Measurements from ENCODE around the gene CLIP1.

Gene CLIP1

GRCh38 chr12:122413516-122414404 is 8.7 kb downstream of the CLIP1 start:
- H4K20me1 ChIP-seq (ENCODE audit: insufficient read depth) = no peaks in the 10 kb centered on the region
- no peak overlapping the region for H3K9ac ChIP-seq
- H3K79me2 ChIP-seq (ENCODE audit: insufficient read depth, low read depth) = no peaks in the 10 kb centered on the region; the same call in 1 of the 2 replicates
- H3K4me3 ChIP-seq (IDR thresholded peaks at IDR 0.05; ENCODE audit: insufficient read depth, low read depth, low read length) = no peak overlapping the region
- no peaks in the 10 kb centered on the region for H3K36me3 ChIP-seq (ENCODE audit: insufficient read depth)
- H3K27me3 ChIP-seq (ENCODE audit: insufficient read depth, low read depth) = no peaks in the 10 kb centered on the region
- H3K27ac ChIP-seq = no peak overlapping the region
- TF ChIP-seq CTCF (conservative IDR thresholded peaks at IDR 0.05; ENCODE audit: low read depth, low read length) = no peak
- H2AFZ ChIP-seq (ENCODE audit: low read depth) = no peak overlapping the region
- no peak overlapping the region for H3K4me2 ChIP-seq
- no peaks in the 10 kb centered on the region for H3K4me1 ChIP-seq (ENCODE audit: low read depth, poor library complexity, severe bottlenecking)

DNA sequence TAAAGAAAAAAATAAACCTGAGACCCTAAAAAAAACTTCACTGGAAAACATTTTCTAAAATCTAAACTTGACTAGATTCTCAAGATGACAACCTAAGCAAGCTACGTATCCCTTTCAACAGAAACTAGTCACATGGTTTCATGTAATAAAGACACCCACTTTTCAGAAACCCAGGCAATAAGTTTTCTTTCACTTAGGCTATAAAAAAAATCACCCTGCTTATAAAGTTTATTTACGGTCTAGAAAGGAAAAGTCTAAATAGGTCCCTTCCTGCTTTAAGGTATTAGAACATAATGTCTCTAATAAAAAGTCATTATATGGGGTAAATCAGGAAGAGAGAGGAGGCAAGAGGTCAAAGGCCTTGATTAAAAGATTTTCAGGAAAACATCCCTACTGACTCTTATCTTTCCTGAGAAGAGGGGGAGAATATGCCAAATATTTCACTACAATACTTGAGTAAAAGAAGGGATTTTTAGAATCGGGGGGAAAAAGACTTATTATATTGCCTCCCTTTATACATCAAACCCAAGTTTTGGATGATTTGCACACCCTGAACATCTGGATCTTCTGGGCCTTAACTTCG is 9.5 kb downstream of the CLIP1 start:
- no peaks in the 10 kb centered on the region for H4K20me1 ChIP-seq (ENCODE audit: insufficient read depth)
- peaks cover 2% of the 10 kb centered on the region for H3K4me1 ChIP-seq (ENCODE audit: low read depth, poor library complexity, severe bottlenecking)
- H3K4me2 ChIP-seq = no peak overlapping the region
- H3K9ac ChIP-seq = no peak overlapping the region
- H3K27me3 ChIP-seq (ENCODE audit: insufficient read depth, low read depth) = no peaks in the 10 kb centered on the region
- no peaks in the 10 kb centered on the region for H3K36me3 ChIP-seq (ENCODE audit: insufficient read depth)
- no peaks in the 10 kb centered on the region; the same call in 1 of the 2 replicates for H3K79me2 ChIP-seq (ENCODE audit: insufficient read depth, low read depth)
- no peak overlapping the region for H3K27ac ChIP-seq
- no peak overlapping the region for H3K4me3 ChIP-seq (IDR thresholded peaks at IDR 0.05; ENCODE audit: insufficient read depth, low read depth, low read length)
- no peak overlapping the region for H2AFZ ChIP-seq (ENCODE audit: low read depth)
- no peak for TF ChIP-seq CTCF (conservative IDR thresholded peaks at IDR 0.05; ENCODE audit: low read depth, low read length)

DNA sequence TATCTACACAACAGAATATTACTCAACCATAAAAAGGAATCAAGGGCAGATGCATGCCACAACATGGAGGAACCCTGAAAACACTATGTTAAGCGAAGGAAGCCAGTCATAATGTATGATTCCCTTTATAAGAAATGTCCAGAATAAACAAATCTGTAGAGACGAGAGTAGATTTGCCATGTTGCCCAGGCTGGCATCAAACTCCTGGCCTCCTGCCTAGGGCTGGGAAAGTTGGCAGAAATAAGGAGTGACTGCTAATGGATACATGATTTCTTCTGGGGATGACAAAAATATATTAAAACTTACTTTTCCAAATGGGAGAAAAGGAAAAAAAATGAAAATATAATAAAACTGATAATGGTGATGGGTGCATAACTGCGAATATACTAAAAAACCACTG is 10.9 kb downstream of the CLIP1 start:
- H3K9ac ChIP-seq = no peak overlapping the region

GRCh38 chr12:122407208-122407607 is 15.3 kb downstream of the CLIP1 start:
- Histone ChIP-seq H3K4me2 (no peak overlapping the region), H3K27me3 (ENCODE audit: insufficient read depth, low read depth) (no peaks in the 10 kb centered on the region), H3K4me3 (IDR thresholded peaks at IDR 0.05; ENCODE audit: insufficient read depth, low read depth, low read length) (no peak overlapping the region), H4K20me1 (ENCODE audit: insufficient read depth) (no peaks in the 10 kb centered on the region), H3K79me2 (ENCODE audit: insufficient read depth, low read depth) (no peaks in the 10 kb centered on the region), H3K27ac (peak overlapping the region; percentile 18; the same call in 1 of the 2 replicates), H3K4me1 (ENCODE audit: low read depth, poor library complexity, severe bottlenecking) (peaks cover 39% of the 10 kb centered on the region), H3K36me3 (ENCODE audit: insufficient read depth) (no peaks in the 10 kb centered on the region), H2AFZ (ENCODE audit: low read depth) (no peak overlapping the region), H3K9ac (no peak overlapping the region)
- TF ChIP-seq CTCF (conservative IDR thresholded peaks at IDR 0.05; ENCODE audit: low read depth, low read length) = no peak

More for the DNA sequence above, 10.9 kb downstream of the CLIP1 start:
- TF ChIP-seq CTCF (conservative IDR thresholded peaks at IDR 0.05; ENCODE audit: low read depth, low read length) = no peak
- H3K4me3 ChIP-seq (IDR thresholded peaks at IDR 0.05; ENCODE audit: insufficient read depth, low read depth, low read length) = no peak overlapping the region
- H4K20me1 ChIP-seq (ENCODE audit: insufficient read depth) = no peaks in the 10 kb centered on the region
- H3K79me2 ChIP-seq (ENCODE audit: insufficient read depth, low read depth) = no peaks in the 10 kb centered on the region; the same call in 1 of the 2 replicates
- no peaks in the 10 kb centered on the region for H3K36me3 ChIP-seq (ENCODE audit: insufficient read depth)
- H2AFZ ChIP-seq (ENCODE audit: low read depth) = no peak overlapping the region
- no peak overlapping the region for H3K27ac ChIP-seq
- no peak overlapping the region for H3K4me2 ChIP-seq
- H3K4me1 ChIP-seq (ENCODE audit: low read depth, poor library complexity, severe bottlenecking) = peaks cover 16% of the 10 kb centered on the region
- no peaks in the 10 kb centered on the region for H3K27me3 ChIP-seq (ENCODE audit: insufficient read depth, low read depth)
